MCF 10A (cell line): ENCODE measurements around the gene PNISR. TPM values are rescaled to one million over a fixed set of nuclear protein-coding genes. Genes with fewer than 3 reads are reported as not detected.

Experiments used
- BruUV-seq: library from RNA; stranded (reverse); fragments of 400-500 nt; replicated peaks from 2 replicates; lab custom pipeline; 2021; lab: Mats Ljungman, UMichigan
- CTCF ChIA-PET: fragments of 300-600 bp; sonication (Branson Sonifier 250); formaldehyde crosslinking; extraction: SDS; loops from one replicate; lab custom pipeline; 2021; ENCODE audit warnings: antibody characterized with exemption, inconsistent platforms; lab: Yijun Ruan, JAX
- POLR2A ChIA-PET: fragments of 300-600, 350-650 bp; sonication (Branson Sonifier 250); formaldehyde crosslinking; extraction: SDS; loops from one replicate; lab custom pipeline; 2020; ENCODE audit warnings: antibody characterized with exemption, inconsistent platforms; lab: Yijun Ruan, JAX
- DNase-seq: peaks from one replicate; pipeline ENCODE4 v3.0.0-alpha.2; 2018; ENCODE audit not compliant: unreplicated experiment
- H3K27ac Mint-ChIP-seq: one replicate; pipeline ENCODE4 v1.8.0; 2022; ENCODE audit warnings: mild to moderate bottlenecking, low read depth, mixed read lengths; ENCODE audit not compliant: unreplicated experiment
- H3K27me3 Mint-ChIP-seq: one replicate; pipeline ENCODE4 v1.8.0; 2022; ENCODE audit warnings: mixed read lengths; ENCODE audit not compliant: insufficient read depth, unreplicated experiment
- H3K36me3 Mint-ChIP-seq: one replicate; pipeline ENCODE4 v1.8.0; 2022; ENCODE audit warnings: mild to moderate bottlenecking, moderate library complexity, mixed read lengths; ENCODE audit not compliant: insufficient read depth, unreplicated experiment
- H3K4me1 Mint-ChIP-seq: one replicate; pipeline ENCODE4 v1.8.0; 2022; ENCODE audit warnings: mixed read lengths; ENCODE audit not compliant: insufficient read depth, unreplicated experiment
- H3K4me3 Mint-ChIP-seq: one replicate; pipeline ENCODE4 v1.8.0; 2022; ENCODE audit warnings: mild to moderate bottlenecking, moderate library complexity, mixed read lengths; ENCODE audit not compliant: unreplicated experiment
- H3K9me3 Mint-ChIP-seq: one replicate; pipeline ENCODE4 v1.8.0; 2022; ENCODE audit warnings: mixed read lengths; ENCODE audit not compliant: unreplicated experiment
- intact Hi-C: fragments of 100-400 bp; cut with micrococcal nuclease; formaldehyde crosslinking; loops from 2 replicates; pipeline ENCODE4 v1.14.1; 2022
- total RNA-seq: library from RNA; stranded (reverse); gene quantifications from 2 replicates; pipeline ENCODE4 v1.2.3, GENCODE V29; 2022
- TF ChIP-seq, protein P1 (sequence below): fragments of 200-600 bp; IDR thresholded peaks from one replicate; pipeline ENCODE4 v1.8.0; 2022; ENCODE audit warnings: antibody characterized with exemption, mild to moderate bottlenecking; ENCODE audit not compliant: unreplicated experiment

The PNISR gene
- total RNA-seq, 1 experiment from 2014 or later = 95.9 TPM

DNA sequence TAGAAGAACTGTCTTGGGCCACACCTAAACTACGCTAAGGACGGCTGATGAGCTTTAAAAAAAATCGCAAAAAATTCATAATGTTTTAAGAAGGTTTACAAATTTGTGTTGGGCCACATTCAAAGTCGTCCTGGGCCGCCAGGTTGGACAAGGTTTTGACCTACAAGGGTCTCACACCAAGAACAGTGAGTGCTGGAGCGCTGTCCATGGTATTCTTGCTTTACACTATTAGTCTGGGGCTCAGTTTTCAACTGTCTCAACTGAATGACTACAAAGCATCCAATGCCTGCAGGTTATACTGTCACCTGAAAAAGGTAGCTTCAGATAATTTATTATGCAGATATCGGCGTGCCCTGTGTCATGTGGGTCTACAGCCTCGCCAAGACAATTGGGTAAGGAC lies 72.0 kb downstream of the PNISR start:
- H3K27me3 Mint-ChIP-seq = peaks cover 48% of the 10 kb centered on the region
- H3K4me1 Mint-ChIP-seq = no peaks in the 10 kb centered on the region
- TF ChIP-seq, protein P1, sequence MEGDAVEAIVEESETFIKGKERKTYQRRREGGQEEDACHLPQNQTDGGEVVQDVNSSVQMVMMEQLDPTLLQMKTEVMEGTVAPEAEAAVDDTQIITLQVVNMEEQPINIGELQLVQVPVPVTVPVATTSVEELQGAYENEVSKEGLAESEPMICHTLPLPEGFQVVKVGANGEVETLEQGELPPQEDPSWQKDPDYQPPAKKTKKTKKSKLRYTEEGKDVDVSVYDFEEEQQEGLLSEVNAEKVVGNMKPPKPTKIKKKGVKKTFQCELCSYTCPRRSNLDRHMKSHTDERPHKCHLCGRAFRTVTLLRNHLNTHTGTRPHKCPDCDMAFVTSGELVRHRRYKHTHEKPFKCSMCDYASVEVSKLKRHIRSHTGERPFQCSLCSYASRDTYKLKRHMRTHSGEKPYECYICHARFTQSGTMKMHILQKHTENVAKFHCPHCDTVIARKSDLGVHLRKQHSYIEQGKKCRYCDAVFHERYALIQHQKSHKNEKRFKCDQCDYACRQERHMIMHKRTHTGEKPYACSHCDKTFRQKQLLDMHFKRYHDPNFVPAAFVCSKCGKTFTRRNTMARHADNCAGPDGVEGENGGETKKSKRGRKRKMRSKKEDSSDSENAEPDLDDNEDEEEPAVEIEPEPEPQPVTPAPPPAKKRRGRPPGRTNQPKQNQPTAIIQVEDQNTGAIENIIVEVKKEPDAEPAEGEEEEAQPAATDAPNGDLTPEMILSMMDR = no peak
- no TSS peak for BruUV-seq
- ChIA-PET POLR2A (no interaction called here), CTCF (interaction anchor here (1.1 to 2.1 kb wide), 4 partner anchors 18 to 68 kb away, joined by 3 to 11 read pairs (median 6); no protein-coding TSS in a partner anchor)
- intact Hi-C loops = no loop called here
- H3K36me3 Mint-ChIP-seq = no peaks in the 10 kb centered on the region
- H3K4me3 Mint-ChIP-seq = no peak overlapping the region
- H3K27ac Mint-ChIP-seq = no peak overlapping the region
- peak; percentile 30 for DNase-seq
- H3K9me3 Mint-ChIP-seq = no peaks in the 10 kb centered on the region

DNA sequence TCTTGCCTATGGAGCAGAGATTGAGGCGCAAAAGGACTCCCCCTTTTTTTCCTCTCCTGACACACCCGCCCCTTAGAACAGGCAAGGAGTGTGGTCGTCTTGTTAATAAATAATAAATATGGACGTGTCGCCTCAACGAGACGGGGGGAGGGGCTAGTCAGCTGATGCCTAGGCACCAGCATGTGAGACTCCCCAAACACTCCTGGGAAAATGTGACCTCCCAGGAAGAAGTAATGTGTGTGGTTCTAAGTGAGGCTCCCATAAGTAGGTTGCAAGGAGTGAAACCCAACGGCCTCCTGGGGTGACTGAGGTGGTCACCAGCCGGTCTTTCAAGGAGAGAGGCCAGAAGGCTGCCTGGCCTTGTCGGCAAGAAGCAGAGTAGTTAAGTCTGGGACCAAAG lies 74.5 kb downstream of the PNISR start:
- no TSS peak for BruUV-seq
- no peaks in the 10 kb centered on the region for H3K9me3 Mint-ChIP-seq
- DNase-seq = no peak
- intact Hi-C loops = no loop called here
- POLR2A ChIA-PET = interaction anchor here (0.8 to 3.4 kb wide), 8 partner anchors 14 to 164 kb away, joined by 3 to 14 read pairs (median 4); no protein-coding TSS in a partner anchor
- H3K27ac Mint-ChIP-seq = no peak overlapping the region
- CTCF ChIA-PET = interaction anchor here (4.8 to 7.7 kb wide), 2 partner anchors 13 to 20 kb away, joined by 23 to 92 read pairs; no protein-coding TSS in a partner anchor
- H3K36me3 Mint-ChIP-seq = no peaks in the 10 kb centered on the region
- H3K4me3 Mint-ChIP-seq = peak overlapping the region; percentile 63
- H3K27me3 Mint-ChIP-seq = peaks cover 24% of the 10 kb centered on the region
- H3K4me1 Mint-ChIP-seq = no peaks in the 10 kb centered on the region
- TF ChIP-seq, protein P1 = no peak

DNA sequence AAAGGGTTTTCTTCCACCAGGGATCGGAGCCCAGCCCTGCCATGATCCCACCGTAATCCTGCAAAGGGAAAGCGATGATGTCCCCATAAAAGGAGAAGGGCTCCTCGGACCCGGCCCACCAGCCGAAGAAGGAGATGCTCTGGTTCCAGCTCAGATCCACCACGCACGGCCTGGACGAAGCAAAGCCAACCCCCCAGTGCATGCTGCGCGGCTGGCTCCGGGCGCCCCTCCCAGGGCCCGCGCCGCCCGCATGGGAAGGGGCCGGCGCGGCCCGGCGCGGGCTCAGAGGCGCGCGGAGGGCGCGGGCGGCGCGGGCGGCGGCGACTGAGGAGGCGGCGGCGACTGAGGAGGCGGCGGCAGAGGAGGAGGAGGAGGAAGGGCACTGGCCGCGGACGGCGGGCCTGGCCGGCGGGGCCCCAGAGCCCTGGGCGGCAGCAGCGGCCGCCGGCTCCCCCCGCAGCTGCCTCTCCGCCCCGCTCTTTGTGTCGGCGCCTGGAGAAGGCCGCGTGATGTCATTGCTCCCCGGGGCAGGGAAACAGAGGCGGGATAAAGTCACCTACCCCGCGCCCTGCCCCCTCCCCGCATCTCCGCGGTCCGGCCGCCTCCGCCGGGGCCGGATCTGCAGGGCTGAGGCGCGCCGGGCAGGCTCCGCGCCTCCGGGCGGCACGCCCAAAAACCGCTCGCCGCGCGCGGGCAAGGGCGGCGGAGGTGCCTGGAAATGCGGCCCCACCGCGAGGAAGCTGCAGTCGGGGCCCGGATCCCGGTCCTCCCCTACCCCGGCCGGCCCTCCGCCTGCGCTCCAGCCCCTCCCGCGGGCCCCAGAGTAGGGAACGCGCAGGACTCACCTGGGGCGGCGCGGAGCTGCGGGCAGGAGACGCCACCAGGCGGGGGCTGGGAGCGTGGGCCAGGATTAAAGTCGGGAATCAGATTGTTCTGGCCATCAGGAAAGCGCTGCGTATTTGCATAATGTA lies 75.7 kb downstream of the PNISR start, which contains the start of gene FAXC:
TSS of gene FAXC (minus strand) at position 504 of the 971 bp plus-strand sequence. CDS start at position 202, 302 bp downstream.
- Mint-ChIP-seq H3K9me3 (no peaks in the 10 kb centered on the region), H3K36me3 (no peaks in the 10 kb centered on the region), H3K4me1 (peaks cover 1% of the 10 kb centered on the region), H3K27ac (no peak within 1 kb of the TSS), H3K27me3 (peaks cover 13% of the 10 kb centered on the region), H3K4me3 (peak within 1 kb of the TSS; percentile 63)
- DNase-seq = peak; percentile 73
- no TSS peak for BruUV-seq
- CTCF ChIA-PET = interaction anchor here (0.7 to 7.7 kb wide), 10 partner anchors 12 to 194 kb away, joined by 3 to 92 read pairs (median 4); no protein-coding TSS in a partner anchor
- intact Hi-C loops = loop anchor here (1.0 kb wide), 1 partner anchor 15 kb away; no protein-coding TSS in a partner anchor
- TF ChIP-seq, protein P1 = no peak
- POLR2A ChIA-PET = interaction anchor here (0.7 to 3.4 kb wide), 13 partner anchors 9 to 219 kb away, joined by 3 to 14 read pairs (median 3); partner anchors contain the start of genes CCNC and COQ3
